NCI-H345 (cell line): ENCODE data around the gene TVP23B.
"Not testable (repeated sequence)": the region's sequence is repeated elsewhere in the genome, so short reads cannot be mapped to it uniquely, and the experiment has no call there.

ENCODE experiments used
- DNase-seq: peaks from one replicate; lab custom pipeline; 2025; lab: John Stamatoyannopoulos, UW

Gene TVP23B

GRCh38 chr17:18780991-18781718, at the start of gene TVP23B:
TSS of gene TVP23B (plus strand) at chr17:18781183. CDS start at chr17:18781294, 111 bp downstream.
- peak; percentile 92 for DNase-seq

DNA sequence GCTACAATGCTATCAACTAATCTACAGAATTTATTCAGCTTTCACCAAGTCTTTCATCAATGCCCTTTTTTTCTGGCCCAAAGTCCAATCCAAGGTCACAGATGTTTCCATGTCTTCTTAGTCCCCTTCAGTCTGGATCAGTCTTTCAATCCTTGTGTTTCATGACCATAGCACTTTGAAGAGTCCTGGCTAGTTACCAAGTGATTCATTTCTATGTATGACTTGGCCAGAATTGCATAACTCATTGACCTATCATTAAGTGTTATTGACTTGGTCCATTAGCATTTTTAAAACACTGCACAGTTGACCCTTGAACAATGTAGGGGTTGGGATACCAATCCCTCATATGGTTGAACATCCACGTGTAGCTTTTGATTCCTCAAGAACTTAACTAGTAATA, 48.5 kb upstream of the TVP23B start:
- DNase-seq, result not testable (repeated sequence)

- DNase-seq, result not testable (repeated sequence)
Measured at GRCh38 chr17:18733350-18733749, 47.6 kb upstream of the TVP23B start.

DNA sequence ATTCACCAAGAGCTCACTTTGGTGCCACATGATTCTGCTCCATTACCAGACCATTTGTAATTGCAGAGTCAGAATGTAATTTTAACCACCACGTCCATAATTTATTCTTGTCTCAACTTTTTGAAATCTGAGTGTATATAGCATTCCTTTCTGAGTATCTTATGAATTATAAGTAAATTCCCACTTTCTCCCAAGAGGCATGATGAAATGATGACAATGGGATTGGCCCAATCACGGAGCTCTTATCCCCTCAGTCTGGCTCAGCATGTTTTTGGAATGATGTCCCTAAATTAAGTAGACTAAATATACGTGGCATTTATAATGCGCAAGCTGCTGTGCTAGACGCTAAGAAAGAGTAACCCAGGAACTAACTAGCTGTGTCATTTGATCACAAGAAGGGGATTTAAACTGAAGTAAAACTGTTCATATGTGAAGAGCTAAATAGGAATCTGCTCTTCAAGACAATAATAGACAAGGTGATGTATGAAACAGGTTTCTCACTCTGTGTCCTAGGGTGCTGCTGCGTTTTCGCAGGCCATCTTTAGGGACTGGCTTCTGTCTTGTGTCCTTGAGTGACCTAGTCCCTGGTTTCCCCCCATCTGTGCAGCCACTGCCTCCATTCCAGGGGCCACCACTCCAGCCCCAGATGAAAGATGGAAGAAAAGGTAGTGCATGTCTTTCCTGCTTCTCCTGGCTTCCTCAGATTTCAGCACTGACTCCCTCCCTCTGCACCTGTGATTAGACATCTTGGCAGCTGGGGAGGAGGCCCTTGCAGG, 41.2 kb upstream of the TVP23B start:
- not testable (repeated sequence) for DNase-seq

DNA sequence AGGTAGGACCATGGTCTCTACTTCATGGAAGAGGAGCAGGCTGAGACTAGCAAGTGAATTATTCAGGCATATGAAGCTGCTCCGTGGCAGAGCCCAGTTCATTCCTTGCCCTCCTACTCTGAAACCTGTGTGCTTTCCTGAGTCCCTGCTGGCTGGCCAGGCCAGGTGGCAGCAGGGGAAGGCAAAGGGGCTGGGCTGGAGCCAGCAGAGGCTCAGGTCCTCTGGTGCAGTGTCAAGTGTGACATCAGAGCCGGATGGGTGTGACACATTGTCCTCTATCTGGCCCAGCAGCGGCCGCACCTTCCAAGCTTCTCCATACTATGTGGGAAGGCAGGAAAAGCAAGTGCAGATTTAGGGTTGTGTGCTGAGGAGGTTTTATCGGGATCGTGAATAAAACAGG, 39.8 kb upstream of the TVP23B start:
- DNase-seq, result not testable (repeated sequence)

- not testable (repeated sequence) for DNase-seq
Measured at GRCh38 chr17:18743699-18744421, 37.1 kb upstream of the TVP23B start, which contains the start of gene FBXW10. TSS of gene FBXW10 (plus strand) at chr17:18744054. CDS start at chr17:18744245, 191 bp downstream.

GRCh38 chr17:18744726-18745125, 36.3 kb upstream of the TVP23B start:
- not testable (repeated sequence) for DNase-seq

DNA sequence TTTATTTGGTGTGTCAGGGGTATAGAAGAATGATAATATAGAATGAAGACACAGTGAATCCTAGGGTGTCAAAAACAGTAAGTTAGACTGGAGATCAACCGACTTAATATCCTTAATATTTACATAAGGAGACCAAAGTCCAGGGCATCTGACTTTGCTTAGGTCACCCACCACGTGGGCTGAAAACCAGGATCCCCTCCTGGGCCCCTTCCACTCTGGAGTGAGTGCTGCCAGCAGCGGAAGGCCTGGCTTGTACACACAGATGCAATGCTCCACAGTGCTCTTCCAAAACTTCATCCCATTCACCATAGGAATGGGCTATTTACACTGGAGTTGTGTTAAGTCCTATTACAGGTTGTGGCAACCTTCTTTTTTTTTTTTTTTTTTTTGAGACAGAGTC, 34.4 kb upstream of the TVP23B start:
- DNase-seq, result not testable (repeated sequence)

DNA sequence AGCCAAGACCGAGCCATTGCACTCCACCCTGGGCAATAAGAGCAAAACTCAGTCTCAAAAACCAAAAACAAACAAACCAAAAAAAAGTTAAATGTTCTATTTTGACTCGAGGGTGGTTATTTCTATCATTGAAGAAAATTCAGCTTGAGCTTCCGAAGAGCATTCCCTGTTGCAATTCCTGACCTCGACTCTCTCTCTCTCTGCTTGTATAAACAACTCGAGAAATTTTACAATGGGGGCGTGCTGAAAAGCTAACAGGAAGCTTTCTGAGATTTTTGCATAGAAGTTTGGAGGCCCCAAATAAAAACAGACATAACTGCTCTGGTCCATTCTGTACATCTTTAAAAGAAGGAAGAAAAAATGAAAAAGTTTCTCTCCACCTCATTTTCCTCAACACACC, 33.5 kb upstream of the TVP23B start:
- DNase-seq, result not testable (repeated sequence)

GRCh38 chr17:18750242-18750641, 30.7 kb upstream of the TVP23B start:
- DNase-seq, result not testable (repeated sequence)

GRCh38 chr17:18753829-18754409, 27.1 kb upstream of the TVP23B start:
- not testable (repeated sequence) for DNase-seq

DNA sequence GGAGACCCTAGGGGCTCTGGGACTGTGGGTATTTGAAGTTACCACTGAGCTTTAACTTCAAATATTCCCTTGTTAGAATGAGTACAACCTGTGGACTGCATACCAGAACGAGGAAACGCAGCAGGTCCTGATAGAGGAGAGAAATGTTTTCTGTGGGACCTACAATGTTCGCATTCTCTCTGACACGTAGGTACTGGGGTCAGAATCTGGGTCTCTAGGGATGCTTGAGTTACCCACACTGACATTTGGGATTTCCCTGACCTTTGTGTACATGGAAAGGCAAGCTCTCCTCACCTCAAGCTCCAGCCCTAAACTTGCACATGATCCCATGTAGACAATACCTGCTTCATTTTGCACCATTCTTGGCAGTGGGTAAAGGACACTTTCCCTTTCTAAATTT, 25.0 kb upstream of the TVP23B start:
- not testable (repeated sequence) for DNase-seq

DNA sequence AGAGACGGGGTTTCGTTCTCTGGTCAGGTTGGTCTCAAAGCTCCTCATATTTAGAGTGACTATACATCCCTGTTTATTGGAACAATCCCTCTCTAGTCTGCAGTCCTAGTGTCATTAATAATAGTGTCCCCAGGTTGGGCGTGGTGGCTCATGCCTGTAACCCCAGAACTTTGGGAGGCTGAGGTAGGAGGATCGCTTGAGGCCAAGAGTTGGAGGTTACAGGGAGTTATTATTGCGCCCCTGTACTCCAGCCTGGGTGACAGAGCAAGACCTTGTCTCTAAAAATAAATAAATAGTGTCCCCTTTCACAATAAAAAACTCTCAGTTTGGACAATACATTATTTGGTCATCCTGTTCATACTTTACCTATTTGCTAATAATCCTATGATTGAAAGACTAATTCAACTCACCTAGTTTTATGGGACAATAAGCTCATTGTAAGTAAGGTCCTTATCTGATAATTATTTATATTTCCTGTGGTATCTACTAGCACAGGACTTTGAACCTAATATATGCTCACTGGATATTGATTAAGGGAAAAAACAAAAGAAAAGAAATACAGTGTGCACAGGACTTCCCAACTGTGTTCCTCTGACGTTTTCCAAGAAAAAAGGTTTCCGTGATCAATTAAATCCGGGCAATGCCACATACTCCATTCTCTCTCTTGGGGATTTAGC, 23.5 kb upstream of the TVP23B start:
- not testable (repeated sequence) for DNase-seq

- not testable (repeated sequence) for DNase-seq
Measured at GRCh38 chr17:18758344-18758743, 22.6 kb upstream of the TVP23B start.

DNA sequence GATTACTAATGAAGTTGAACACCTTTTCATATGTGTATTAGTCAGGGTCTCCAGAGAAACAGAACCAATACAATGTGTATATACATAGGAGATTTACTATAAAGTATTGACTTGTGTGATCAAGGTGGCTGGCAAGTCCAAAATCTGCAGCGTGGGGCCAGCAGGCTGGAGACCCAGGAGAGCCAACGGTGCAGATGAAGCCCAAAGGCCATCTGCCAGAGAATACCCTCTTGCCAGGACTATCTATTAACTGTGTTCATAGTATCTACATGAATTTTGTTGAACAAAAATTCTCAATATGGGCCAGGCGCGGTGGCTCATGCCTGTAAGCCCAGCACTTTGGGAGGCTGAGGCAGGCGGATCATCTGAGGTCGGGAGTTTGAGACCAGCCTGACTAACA, 20.8 kb upstream of the TVP23B start:
- DNase-seq, result not testable (repeated sequence)

DNA sequence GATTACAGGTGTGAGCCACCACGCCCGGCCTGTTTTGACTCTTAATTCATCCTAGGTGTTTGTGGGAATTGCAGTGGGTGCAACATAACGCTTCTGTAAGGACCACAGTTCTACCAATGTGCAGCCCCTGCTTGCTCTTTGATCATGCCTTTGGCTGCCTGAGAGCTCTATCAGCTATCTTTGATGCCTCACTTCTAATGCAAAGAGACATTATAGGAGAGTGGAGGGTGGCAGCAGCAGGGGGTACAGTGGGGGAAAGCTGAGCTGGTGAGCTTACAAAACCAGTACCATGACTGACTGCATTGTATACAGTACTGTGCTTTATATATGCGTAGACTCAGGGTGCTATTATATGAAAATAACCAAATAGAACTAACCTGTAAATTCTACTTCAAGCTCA, 10.4 kb upstream of the TVP23B start:
- DNase-seq, result peak; percentile 62

DNA sequence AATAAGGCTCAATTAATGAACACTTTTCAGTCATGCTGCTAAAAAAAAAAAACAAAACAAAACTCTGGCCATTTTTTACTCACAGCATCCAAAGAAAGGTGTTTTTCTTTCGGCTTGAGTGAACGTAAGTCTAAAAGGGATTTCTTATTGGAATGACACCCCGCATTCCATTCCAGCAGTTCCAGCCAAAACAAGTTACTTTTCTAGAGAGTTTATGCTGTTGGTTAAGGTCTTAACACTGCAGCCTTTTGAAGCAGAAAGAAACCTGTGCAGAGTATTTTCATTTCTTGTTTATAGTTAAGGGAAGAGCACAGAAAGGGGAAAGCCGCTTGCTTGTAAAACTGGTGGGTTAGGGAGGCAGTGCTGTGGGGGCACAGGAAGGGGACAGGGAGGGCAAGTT, 9.9 kb upstream of the TVP23B start:
- not testable (repeated sequence) for DNase-seq

GRCh38 chr17:18772471-18772870, 8.5 kb upstream of the TVP23B start:
- no peak for DNase-seq

DNA sequence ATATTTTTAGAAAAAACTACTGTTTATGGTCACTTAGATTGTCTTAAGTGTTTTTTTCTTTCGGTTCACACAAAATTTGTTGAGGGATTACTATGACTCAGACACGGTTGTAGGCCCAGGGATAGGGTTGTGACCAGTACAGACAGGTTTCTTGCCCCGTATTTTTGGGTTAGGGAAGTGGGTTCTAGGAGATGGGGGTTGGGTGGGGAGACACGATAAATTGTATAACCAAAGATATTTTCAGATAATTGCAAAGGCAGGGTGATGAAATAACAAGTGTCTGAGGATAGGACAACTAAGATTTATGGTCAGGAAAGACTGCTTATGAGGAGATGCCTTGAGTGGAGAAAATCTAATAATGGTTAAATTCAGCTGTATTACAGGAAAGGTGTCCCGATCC, 822 bp downstream of the TVP23B start:
- DNase-seq, result not testable (repeated sequence)

- DNase-seq, result not testable (repeated sequence)
Measured at GRCh38 chr17:18785933-18786332, 5.0 kb downstream of the TVP23B start.

- DNase-seq, result not testable (repeated sequence)
Measured at GRCh38 chr17:18786890-18787289, 5.9 kb downstream of the TVP23B start.
